ENCODE measurements around the gene NMT1.
A peak's percentile ranks its signal among the peaks of the same experiment; 100 is the strongest.

The NMT1 gene

GRCh38 chr17:45135978-45136791, 75.1 kb downstream of the NMT1 start:
- DNase-seq (ENCODE audit: low spot score): peak; percentile 26

- peak; percentile 6 for DNase-seq (ENCODE audit: low spot score)
Measured at GRCh38 chr17:45136846-45137560, 75.9 kb downstream of the NMT1 start.

GRCh38 chr17:45137561-45138305, 76.6 kb downstream of the NMT1 start:
- DNase-seq (ENCODE audit: low spot score): no peak

- DNase-seq (ENCODE audit: low spot score): no peak
Measured at GRCh38 chr17:45138911-45139532, 77.9 kb downstream of the NMT1 start.

GRCh38 chr17:45139533-45139920, 78.4 kb downstream of the NMT1 start:
- no peak for DNase-seq (ENCODE audit: low spot score)

- no peak for DNase-seq (ENCODE audit: low spot score)
Measured at GRCh38 chr17:45143094-45143670, 82.1 kb downstream of the NMT1 start.

- DNase-seq (ENCODE audit: low spot score): peak; percentile 72
Measured at GRCh38 chr17:45143767-45144198, 82.7 kb downstream of the NMT1 start.

- no peak for DNase-seq (ENCODE audit: low spot score)
Measured at GRCh38 chr17:45144199-45145034, 83.3 kb downstream of the NMT1 start.

GRCh38 chr17:45145035-45145389, 83.9 kb downstream of the NMT1 start:
- DNase-seq (ENCODE audit: low spot score): no peak

- DNase-seq (ENCODE audit: low spot score): no peak
Measured at GRCh38 chr17:45146166-45146565, 85.0 kb downstream of the NMT1 start.

GRCh38 chr17:45146592-45146889, 85.4 kb downstream of the NMT1 start:
- no peak for DNase-seq (ENCODE audit: low spot score)

- no peak for DNase-seq (ENCODE audit: low spot score)
Measured at GRCh38 chr17:45146890-45147580, 85.9 kb downstream of the NMT1 start.

GRCh38 chr17:45147581-45148182, 86.6 kb downstream of the NMT1 start:
- peak; percentile 91 for DNase-seq (ENCODE audit: low spot score)

- peak; percentile 100 for DNase-seq (ENCODE audit: low spot score)
Measured at GRCh38 chr17:45148183-45149036, 87.3 kb downstream of the NMT1 start, which contains the start of gene HEXIM1. TSS of gene HEXIM1 (plus strand) at chr17:45148475. CDS start at chr17:45149191, 716 bp downstream.

- peak; percentile 89 for DNase-seq (ENCODE audit: low spot score)
Measured at GRCh38 chr17:45149037-45149668, 88.0 kb downstream of the NMT1 start.

- peak; percentile 74 for DNase-seq (ENCODE audit: low spot score)
Measured at GRCh38 chr17:45149669-45150664, 88.8 kb downstream of the NMT1 start.

All from Ammon's horn (tissue), 1 donor.